Activated naive CD4-positive, alpha-beta T cell treated with Interleukin-2 at 50 U/mL for 16 hours (primary cell): Measurements from ENCODE around the gene EYA4.

Source experiments
- DNase-seq: peaks from one replicate; pipeline ENCODE4 v3.0.0-alpha.2; 2020

Gene EYA4

DNA sequence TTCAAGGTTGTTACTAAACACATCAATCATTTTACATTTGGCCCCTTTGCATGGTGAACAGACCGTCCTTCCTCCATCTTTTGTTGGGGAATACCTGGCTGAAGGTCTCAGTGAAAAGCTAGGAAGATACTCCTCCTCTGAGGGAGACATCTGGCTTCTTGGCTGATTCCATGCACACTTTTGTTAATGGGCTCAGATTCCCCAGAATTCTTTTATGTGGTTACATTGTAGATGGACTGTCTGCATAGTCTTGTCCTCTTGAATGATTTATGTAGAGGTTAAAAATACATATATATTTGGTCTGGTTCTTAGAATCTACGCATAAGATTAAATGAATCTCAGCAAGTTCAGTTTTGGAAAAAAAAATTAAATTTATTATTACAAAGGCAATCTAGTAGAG lies 167.0 kb downstream of the EYA4 start:
- DNase-seq, result no peak

- no peak for DNase-seq
Observed at GRCh38 chr6:133408543-133408942, 167.4 kb downstream of the EYA4 start.

GRCh38 chr6:133410638-133411435 lies 169.7 kb downstream of the EYA4 start:
- no peak for DNase-seq

DNA sequence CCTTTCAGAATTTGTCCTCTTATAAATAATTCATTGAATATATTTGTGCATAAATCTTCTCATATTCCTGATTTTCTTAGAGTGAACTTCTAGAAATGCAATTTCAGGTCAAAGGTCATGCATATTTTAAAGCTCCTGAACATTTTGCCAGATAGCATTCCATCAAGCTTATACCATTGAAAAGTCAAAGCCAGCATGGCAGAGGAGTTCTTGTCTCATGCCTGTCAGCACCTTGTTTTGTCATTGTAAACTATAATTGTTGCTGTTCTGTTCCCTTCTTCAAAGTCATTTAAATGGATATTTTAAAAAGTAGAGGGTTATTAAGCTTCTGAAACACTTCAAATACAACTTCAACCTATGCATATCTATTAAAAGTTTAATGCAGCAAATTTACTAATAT lies 170.6 kb downstream of the EYA4 start:
- no peak for DNase-seq

DNA sequence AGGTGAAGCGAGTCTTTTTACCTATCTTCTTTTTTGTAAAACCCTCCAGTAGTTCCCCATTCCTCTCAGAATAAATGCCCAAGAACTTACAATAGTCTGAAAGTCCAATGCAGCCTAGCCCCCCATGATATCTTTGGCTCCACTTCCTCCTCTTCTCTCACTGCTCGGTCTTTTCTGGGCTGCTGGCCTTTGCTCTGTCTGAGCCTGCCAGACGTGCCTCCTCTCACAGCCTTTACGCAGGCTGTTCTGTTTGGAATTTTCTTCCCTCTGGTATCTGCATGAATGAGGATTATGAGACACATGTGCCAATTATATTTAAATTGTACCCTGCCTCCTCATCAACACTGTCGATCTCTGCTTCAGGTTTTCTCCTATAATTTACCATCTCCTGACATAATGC lies 174.1 kb downstream of the EYA4 start:
- no peak for DNase-seq

GRCh38 chr6:133418108-133418507 lies 177.0 kb downstream of the EYA4 start:
- no peak for DNase-seq

- DNase-seq, result no peak
Observed at GRCh38 chr6:133423242-133423641, 182.1 kb downstream of the EYA4 start.

DNA sequence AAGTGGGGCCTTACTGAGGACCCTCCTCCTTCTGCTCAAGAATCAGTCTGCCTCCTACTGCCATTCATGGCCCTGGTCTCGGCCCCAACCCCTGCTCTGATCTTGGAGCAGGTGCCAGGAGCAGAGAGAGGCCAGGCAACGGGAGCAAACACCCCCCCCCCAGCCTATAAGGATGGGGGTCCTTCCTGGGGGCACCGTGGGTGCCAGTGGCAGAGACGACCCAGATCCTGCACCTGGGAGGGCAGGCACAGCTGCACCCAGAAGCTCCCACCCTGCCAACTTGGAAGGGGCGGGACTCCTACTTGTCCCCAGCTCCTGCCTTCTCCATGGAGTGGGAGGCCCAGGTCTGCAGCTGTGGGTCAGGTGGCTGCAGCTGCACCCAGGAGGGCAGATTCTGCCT lies 183.2 kb downstream of the EYA4 start:
- DNase-seq, result no peak

DNA sequence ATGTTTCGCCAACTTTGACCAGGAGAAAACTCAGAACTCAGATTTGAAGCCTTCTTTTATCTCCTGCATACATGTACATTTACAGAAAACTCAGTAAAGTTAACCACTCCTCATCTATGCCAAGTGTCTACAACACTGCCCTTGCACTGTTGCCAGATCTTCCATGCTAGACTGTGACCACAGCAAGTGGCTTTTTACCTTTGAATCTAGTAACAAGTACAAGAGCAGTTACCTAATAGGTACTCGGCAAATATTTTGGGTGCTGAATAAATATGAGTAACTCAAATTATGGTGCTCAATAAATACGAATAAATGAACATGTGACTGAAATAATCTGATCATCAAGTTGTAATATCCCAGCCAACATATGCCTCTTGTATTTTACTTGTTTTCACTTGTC lies 184.9 kb downstream of the EYA4 start:
- DNase-seq, result no peak

GRCh38 chr6:133428295-133428694 lies 187.1 kb downstream of the EYA4 start:
- DNase-seq, result no peak

DNA sequence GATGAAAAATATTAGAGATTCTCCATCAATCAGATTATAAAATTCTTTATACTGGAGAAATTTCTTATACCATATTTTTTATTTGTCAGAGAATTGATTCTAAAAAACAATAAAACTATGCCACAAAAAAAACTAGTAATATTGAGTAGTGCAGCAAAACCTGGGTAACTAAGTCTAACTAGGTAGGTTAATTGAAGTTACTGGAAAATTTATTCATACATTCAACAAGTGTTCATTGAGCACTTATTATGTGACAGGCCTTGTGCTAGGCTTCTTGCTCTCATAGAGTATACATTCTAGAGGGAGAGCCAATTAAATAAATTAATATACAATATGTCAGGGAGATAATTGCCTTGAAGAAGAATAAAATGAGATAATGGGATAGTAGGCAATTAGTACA lies 189.4 kb downstream of the EYA4 start:
- no peak for DNase-seq

DNA sequence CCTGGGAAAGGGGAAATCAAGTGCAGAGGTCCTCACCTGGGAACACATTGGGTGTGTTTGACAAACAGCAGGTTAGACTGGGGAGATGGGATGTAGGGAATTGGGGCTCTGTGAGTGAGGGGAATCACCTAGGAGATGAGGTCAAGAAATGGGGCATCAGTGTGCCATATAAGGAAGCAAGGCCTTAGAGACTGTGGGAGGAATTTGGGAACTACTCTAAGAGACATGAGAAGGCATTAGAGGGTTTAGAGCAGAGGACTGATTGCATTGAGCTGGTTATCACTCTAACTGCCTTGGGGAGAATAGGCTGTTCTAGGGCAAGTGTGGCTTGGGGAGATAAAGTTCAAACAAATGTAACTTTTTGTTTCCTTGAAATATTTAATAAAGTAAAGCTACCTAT lies 189.9 kb downstream of the EYA4 start:
- no peak for DNase-seq

DNA sequence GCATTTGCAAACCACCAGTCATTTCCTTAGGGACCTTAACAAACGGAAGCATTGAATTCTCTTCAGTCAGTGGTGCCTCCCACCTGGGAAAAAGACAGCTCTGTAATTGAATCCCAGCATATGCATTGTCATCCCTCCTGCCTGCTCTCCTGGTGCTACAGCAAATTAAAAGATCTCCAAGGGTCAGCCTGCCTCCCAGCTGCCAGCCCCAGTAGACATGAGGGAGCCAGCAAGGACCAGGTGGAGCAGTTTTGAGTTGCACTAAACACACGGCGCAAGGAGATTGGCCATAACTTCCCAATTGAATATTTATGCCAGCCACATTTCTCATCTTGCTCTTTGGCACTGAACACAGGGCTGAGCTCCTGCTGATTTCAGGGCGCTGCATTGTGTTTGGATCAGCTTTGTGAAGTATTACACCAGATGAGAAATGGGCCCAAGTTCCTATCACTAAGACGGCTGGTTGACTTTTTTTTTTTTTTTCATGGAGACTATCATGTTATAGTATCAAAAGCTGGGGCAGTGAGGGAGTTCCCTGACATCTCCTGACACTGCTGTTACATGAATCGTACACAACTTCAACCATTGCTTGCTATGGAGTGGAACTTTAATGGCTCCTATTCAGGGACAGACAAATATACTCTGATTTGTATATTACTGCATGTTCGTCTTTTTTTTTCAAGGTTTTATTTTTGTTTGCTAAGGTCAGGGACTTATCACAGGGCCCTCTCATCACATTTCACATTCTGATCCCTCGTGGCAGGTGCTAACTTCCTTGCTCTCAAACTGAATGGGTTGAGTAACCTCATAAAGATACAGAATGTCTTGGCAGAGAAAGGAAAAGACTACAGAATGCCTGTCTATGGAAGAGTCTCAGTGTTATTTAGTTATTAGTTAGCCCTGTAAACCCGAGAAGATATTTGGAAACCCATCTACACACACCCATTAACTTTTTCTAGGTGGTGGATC lies 191.1 kb downstream of the EYA4 start:
- DNase-seq, result no peak

DNA sequence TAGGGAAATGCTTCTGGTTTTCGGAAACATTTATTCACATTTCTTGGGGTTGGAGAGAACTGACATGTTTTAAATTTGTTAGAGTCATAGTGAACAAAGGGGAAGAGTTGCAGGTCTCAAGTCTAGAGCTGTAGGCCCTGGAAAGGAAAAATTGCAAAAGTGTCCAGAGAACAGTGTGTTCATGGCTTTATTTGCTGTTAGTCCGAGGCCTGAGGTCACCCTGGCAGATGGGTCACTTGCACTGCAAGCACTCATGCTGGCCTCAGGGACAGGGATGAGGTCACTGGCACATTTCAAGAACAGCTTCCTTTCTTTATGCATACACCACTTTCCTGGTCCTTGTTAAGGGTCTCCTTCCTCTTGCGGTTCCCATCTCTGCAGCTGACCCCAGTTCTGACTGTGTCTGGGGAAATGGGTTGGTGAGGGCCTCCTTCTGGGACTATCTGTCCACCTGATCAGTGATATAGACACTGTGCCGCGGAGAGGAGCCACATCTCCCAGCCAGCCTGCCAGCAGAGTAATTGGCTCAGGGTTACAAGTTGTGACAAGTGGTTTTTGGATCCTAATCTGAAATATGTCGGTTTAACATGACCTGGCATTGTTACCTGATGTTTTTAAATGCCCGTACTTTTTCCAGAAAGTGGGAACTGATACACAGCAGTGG lies 194.0 kb downstream of the EYA4 start:
- no peak for DNase-seq

DNA sequence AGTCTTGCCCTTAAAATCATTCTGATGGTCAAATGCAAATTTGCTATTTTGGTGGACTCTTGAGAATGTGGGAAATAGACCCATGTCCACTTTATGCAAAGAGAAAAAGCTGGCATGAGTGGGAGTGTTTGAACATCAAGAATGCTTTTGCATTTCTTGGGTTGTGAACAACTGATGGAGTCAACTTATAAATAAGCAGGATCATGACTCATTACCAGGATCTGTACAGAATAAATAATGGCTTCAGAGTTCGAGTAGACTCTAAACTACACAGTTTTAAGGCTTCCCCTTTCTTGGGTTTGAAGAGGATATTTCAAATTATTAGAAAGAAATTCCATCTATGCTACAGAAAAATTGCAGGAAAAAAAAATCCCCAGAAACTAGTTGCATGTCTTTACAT lies 195.5 kb downstream of the EYA4 start:
- no peak for DNase-seq

DNA sequence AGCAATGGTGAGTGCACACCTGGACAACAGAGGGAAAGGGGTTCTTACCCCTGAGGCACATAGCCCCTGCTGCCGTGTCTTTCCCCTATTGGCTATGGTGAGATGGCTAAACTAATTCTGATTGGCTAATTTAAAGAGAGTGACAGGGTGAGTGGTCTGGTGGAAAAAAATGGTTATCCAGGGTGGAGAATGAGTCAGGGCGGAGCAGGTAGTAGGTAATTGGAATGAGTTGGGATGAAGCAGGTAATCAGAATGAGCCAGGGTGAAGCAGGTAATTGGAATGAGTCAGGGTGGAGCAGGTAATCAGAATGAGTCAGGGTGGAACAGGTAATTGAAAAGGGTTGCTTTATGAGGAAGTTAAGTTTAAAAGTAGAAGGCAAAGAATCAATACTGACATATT lies 200.3 kb downstream of the EYA4 start:
- no peak for DNase-seq

GRCh38 chr6:133446789-133447188 lies 205.6 kb downstream of the EYA4 start:
- no peak for DNase-seq

- no peak for DNase-seq
Observed at GRCh38 chr6:133447924-133448323, 206.8 kb downstream of the EYA4 start.

GRCh38 chr6:133456439-133456838 lies 215.3 kb downstream of the EYA4 start:
- DNase-seq, result no peak

GRCh38 chr6:133456944-133457343 lies 215.8 kb downstream of the EYA4 start:
- DNase-seq, result no peak

DNA sequence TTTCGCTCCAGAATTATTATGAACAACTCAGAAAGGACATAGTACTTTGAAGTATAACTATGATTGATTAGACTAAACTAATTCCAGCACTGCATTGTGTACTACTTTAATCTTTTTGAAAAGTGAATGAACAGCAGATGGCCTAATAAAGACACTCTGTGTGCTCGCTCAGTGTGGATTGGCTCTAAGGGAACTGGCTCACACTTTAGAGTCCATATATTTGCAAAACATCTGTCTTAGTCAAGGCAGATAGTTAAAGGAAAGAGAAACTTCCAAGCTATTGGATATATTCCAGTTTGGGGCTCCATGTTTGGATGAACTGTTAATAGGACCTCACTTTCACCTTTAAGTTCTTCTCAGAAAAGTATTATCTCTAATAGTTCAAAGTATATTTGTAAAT lies 218.9 kb downstream of the EYA4 start:
- DNase-seq, result no peak

- no peak for DNase-seq
Observed at GRCh38 chr6:133463790-133464189, 222.6 kb downstream of the EYA4 start.

GRCh38 chr6:133466680-133467079 lies 225.5 kb downstream of the EYA4 start:
- DNase-seq, result no peak
